HG03378 (cell line): ENCODE data around the gene GASK1A.
"Not testable (repeated sequence)": the region's sequence is repeated elsewhere in the genome, so short reads cannot be mapped to it uniquely, and the experiment has no call there.

ENCODE experiments used
- ATAC-seq: cut with Tn5 transposase; IDR thresholded peaks from one replicate; pipeline ENCODE4 v1.9.1; 2021; ENCODE audit warnings: mild to moderate bottlenecking, moderate library complexity; ENCODE audit not compliant: unreplicated experiment

The GASK1A gene

GRCh38 chr3:43031485-43031884 lies 52.4 kb downstream of the GASK1A start:
- no peak for ATAC-seq

- ATAC-seq = no peak
Measured at GRCh38 chr3:43031889-43032545, 52.9 kb downstream of the GASK1A start.

GRCh38 chr3:43032646-43033628 lies 53.8 kb downstream of the GASK1A start:
- ATAC-seq = no peak

- ATAC-seq = no peak
Measured at GRCh38 chr3:43034200-43034599, 55.1 kb downstream of the GASK1A start.

- ATAC-seq = no peak
Measured at GRCh38 chr3:43034911-43035310, 55.8 kb downstream of the GASK1A start.

GRCh38 chr3:43035801-43036365 lies 56.8 kb downstream of the GASK1A start:
- ATAC-seq = no peak

GRCh38 chr3:43036621-43037423 lies 57.7 kb downstream of the GASK1A start:
- no peak for ATAC-seq

GRCh38 chr3:43038010-43038409 lies 58.9 kb downstream of the GASK1A start:
- ATAC-seq = no peak

- no peak for ATAC-seq
Measured at GRCh38 chr3:43041517-43041916, 62.4 kb downstream of the GASK1A start.

GRCh38 chr3:43043071-43043766 lies 64.1 kb downstream of the GASK1A start:
- no peak for ATAC-seq

GRCh38 chr3:43043793-43044192 lies 64.7 kb downstream of the GASK1A start:
- ATAC-seq = no peak

GRCh38 chr3:43045079-43045478 lies 66.0 kb downstream of the GASK1A start:
- ATAC-seq = not testable (repeated sequence)

GRCh38 chr3:43046583-43046982 lies 67.5 kb downstream of the GASK1A start:
- no peak for ATAC-seq

GRCh38 chr3:43048470-43048869 lies 69.4 kb downstream of the GASK1A start:
- ATAC-seq = no peak

- ATAC-seq = no peak
Measured at GRCh38 chr3:43053291-43053690, 74.2 kb downstream of the GASK1A start.

GRCh38 chr3:43054754-43055153 lies 75.6 kb downstream of the GASK1A start:
- no peak for ATAC-seq

- ATAC-seq = no peak
Measured at GRCh38 chr3:43055393-43055792, 76.3 kb downstream of the GASK1A start.

GRCh38 chr3:43055806-43056770 lies 77.0 kb downstream of the GASK1A start:
- ATAC-seq = no peak

GRCh38 chr3:43059456-43059855 lies 80.3 kb downstream of the GASK1A start:
- ATAC-seq = no peak
